Adrenal gland (tissue), 12 donors: ENCODE measurements around the gene SLC15A4. TPM values are rescaled to one million over a fixed set of nuclear protein-coding genes. Genes with fewer than 3 reads are reported as not detected.
A peak's percentile ranks its signal among the peaks of the same experiment; 100 is the strongest.
"Not testable (repeated sequence)": the region's sequence is repeated elsewhere in the genome, so short reads cannot be mapped to it uniquely, and the experiment has no call there.

Experiments used
- DNase-seq, 7 donors: peaks; one replicate each; pipeline ENCODE4 v3.0.0-alpha.2; 2019 to 2020
- H3K27ac ChIP-seq, 5 donors: fragments of 200-600 bp; sonication (generic) in 4 of 5; 1 replicate in 3 of 5; 2 replicates in 2 of 5; pipeline versions ENCODE4 v1.5.1 to v1.8.0; 2016 to 2020; ENCODE audit warnings: mild to moderate bottlenecking in 1 of 5
- H3K27me3 ChIP-seq: fragments of 200-600 bp; 2 replicates; pipeline ENCODE4 v1.8.0; 2021
- H3K36me3 ChIP-seq, 2 donors: fragments of 200-600 bp; replicated peaks in 1 of 2; 1 replicate in 1 of 2; 2 replicates in 1 of 2; pipeline versions ENCODE4 v1.5.1 to v1.8.0; 2018 to 2022
- H3K4me1 ChIP-seq, 2 donors: fragments of 200-600 bp; replicated peaks in 1 of 2; 1 replicate in 1 of 2; 2 replicates in 1 of 2; pipeline versions ENCODE4 v1.5.1 to v1.8.0; 2018 to 2021
- H3K4me3 ChIP-seq, 4 donors: fragments of 200-600 bp; sonication (generic) in 3 of 4; one replicate each; pipeline ENCODE4 v1.5.1; 2016 to 2018
- H3K9me3 ChIP-seq, 3 donors: fragments of 200-600 bp; sonication (generic) in 1 of 3; replicated peaks in 1 of 3; 1 replicate in 2 of 3; 2 replicates in 1 of 3; pipeline versions ENCODE4 v1.5.1 to v1.8.0; 2016 to 2021
- POLR2A ChIP-seq, 2 donors: fragments of 450-650 bp; IDR thresholded peaks; one replicate each; pipeline ENCODE4 v1.6.1; 2017; ENCODE audit warnings: antibody characterized with exemption in 2 of 2, mild to moderate bottlenecking in 2 of 2, moderate library complexity in 1 of 2
- WGBS, 4 donors: extraction: QIAGEN DNeasy Blood & Tissue Kit in 2 of 4; methylation state at CpG; one replicate each; pipeline versions ENCODE4 v1.1.5 to v1.1.7; 2013 to 2017; 5-methylcytosine and 5-hydroxymethylcytosine counted together
- intact Hi-C, 2 donors: fragments of 100-400 bp; cut with DNase I; formaldehyde crosslinking; loops; one replicate each; pipeline versions ENCODE4 v1.14.1 to v1.15.0; 2022 to 2023
- polyA plus RNA-seq, 3 donors: library from polyadenylated mRNA; stranded (reverse); fragments of 200-250 nt in 2 of 3; fragments of 350-450 nt in 1 of 3; fragmentation: Illumina TruSeq in 1 of 3; extraction: RNeasy Lipid Tissue Mini Kit (QIAGEN cat#74804) in 1 of 3; gene quantifications; one replicate each; pipeline ENCODE4 v1.2.3, GENCODE V29; 2013 to 2014
- total RNA-seq, 9 donors: library from RNA; depleted of rRNA in 4 of 9; stranded (reverse); fragments of >200 nt in 4 of 9; fragments of 120-200 nt in 1 of 9; fragmentation: NEBNext Ultra II Directional in 1 of 9; extraction: Animal tissue kit (Norgen Biotek cat#: 25700) in 1 of 9; gene quantifications; one replicate each; pipeline versions ENCODE4 v1.1.0 to v1.2.4, GENCODE V29; 2013 to 2023
- TF ChIP-seq, protein P1 (sequence below), 6 experiments: fragments of 450-650 bp in 4 of 6; fragments of 200-600 bp in 2 of 6; sonication (generic) in 1 of 6; IDR thresholded peaks; 1 replicate in 5 of 6; 2 replicates in 1 of 6; pipeline versions ENCODE4 v1.5.1 to v1.8.0; 2016 to 2021; ENCODE audit warnings: antibody characterized with exemption in 6 of 6, mild to moderate bottlenecking in 2 of 6, moderate library complexity in 1 of 6
- donor health status: healthy with polysubstance abuse.
- donor health status: Bipolar disorder and iron deficiency.
- donor health status: DM: yes; HTN: yes; CAD: no.
- donor health status: DM: no; HTN: no; CAD: no.
- donor health status: DM: no; HTN: no; CAD: no.
- donor health status: DM: yes; HTN: yes; CAD: no.

SLC15A4 gene
- total and polyA plus RNA-seq, 12 donors: 7.1 to 31.5 (median 16.5) TPM

DNA sequence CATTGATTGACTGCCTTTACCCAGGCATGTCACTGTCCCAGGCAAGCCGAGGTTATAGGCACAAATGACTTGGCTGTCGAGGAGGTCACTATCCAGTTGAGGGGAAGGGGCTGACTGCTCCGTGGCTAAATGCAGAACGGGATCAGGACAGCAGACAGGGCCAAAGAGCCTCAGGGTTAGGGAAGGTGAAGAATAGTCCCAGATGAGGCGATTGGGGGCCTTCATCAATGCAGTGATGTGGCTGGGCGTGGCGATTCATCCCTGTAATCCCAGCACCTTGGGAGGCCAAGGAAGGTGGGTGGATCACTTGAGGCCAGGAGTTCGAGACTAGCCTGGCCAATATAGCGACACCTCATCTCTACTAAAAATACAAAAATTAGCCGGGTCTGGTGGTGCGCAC, 18.8 kb upstream of the SLC15A4 start:
- H3K36me3 ChIP-seq: no peaks in the 10 kb centered on the region
- no peak overlapping the region for H3K27ac ChIP-seq
- no peak for TF ChIP-seq POLR2A (IDR thresholded peaks at IDR 0.05)
- TF ChIP-seq, protein P1, sequence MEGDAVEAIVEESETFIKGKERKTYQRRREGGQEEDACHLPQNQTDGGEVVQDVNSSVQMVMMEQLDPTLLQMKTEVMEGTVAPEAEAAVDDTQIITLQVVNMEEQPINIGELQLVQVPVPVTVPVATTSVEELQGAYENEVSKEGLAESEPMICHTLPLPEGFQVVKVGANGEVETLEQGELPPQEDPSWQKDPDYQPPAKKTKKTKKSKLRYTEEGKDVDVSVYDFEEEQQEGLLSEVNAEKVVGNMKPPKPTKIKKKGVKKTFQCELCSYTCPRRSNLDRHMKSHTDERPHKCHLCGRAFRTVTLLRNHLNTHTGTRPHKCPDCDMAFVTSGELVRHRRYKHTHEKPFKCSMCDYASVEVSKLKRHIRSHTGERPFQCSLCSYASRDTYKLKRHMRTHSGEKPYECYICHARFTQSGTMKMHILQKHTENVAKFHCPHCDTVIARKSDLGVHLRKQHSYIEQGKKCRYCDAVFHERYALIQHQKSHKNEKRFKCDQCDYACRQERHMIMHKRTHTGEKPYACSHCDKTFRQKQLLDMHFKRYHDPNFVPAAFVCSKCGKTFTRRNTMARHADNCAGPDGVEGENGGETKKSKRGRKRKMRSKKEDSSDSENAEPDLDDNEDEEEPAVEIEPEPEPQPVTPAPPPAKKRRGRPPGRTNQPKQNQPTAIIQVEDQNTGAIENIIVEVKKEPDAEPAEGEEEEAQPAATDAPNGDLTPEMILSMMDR (IDR thresholded peaks at IDR 0.05): no peak
- intact Hi-C loops: no loop called here
- H3K4me1 ChIP-seq: no peaks in the 10 kb centered on the region
- DNase-seq: no peak
- H3K9me3 ChIP-seq: no peaks in the 10 kb centered on the region
- H3K27me3 ChIP-seq: no peaks in the 10 kb centered on the region
- no peak overlapping the region for H3K4me3 ChIP-seq
- WGBS, 4 donors: 77 to 91% (median 85%) methylated on average over 11 of the region's 11 CpGs

DNA sequence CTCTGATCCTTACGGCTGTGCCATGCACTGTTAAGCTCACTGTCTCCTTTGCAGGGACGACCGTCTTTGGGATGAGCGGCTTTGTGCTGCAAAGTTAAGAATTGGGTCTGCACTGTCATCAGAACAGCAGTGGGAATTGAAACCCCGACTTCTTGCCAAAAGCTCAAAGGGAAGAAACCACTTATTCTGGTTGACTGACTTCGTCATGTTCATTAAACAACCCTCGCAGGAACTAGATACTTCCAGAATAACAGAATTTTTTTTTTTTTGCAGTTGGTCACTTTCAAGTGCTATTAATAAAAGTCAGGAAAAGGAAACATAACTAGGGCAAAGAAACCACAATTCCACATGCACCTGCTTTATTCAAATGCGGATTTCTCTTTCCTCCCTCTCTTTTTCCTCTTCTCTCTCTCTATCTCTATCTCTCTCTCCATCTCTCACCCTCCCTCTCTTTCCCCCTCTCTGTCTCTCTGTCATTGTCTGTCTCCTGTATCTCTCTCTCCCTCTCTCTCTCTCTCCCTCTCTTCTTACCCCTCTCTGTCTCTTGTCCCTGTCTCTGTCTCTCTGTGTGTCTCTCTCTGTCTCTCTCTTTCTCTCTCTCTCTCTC, 17.2 kb upstream of the SLC15A4 start:
- Histone ChIP-seq H3K4me3 (no peak overlapping the region), H3K4me1 (no peaks in the 10 kb centered on the region), H3K9me3 (no peaks in the 10 kb centered on the region), H3K36me3 (no peaks in the 10 kb centered on the region), H3K27me3 (no peaks in the 10 kb centered on the region), H3K27ac (no peak overlapping the region)
- intact Hi-C loops: no loop called here
- TF ChIP-seq, protein P1 (IDR thresholded peaks at IDR 0.05): no peak
- 34 to 49% (median 45%) methylated on average over 8 of the region's 8 CpGs for WGBS, 4 donors
- DNase-seq: peak in 1 of 7 donors; percentile 12

DNA sequence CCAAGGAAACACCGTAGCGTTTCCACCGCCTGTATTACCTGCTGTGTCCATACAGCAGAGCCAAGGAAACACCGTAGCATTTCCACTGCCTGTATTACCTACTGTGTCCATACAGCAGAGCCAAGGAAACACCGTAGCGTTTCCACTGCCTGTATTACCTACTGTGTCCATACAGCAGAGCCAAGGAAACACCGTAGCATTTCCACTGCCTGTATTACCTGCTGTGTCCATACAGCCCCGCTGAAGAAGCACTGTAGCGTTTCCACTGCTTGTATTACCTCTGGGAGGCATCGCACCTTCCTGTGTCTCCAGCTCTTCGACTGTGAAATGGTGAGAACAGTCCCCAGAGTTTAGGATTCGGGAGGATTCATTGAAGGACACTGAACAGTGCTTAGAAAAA, 16.1 kb upstream of the SLC15A4 start:
- 70 to 76% (median 71%) methylated on average over 11 to 12 of the region's 12 CpGs for WGBS, 4 donors
- H3K4me1 ChIP-seq, DNase-seq, H3K4me3 ChIP-seq, H3K27ac ChIP-seq, H3K9me3 ChIP-seq, H3K36me3 ChIP-seq, H3K27me3 ChIP-seq, intact Hi-C loops: not testable (repeated sequence)

DNA sequence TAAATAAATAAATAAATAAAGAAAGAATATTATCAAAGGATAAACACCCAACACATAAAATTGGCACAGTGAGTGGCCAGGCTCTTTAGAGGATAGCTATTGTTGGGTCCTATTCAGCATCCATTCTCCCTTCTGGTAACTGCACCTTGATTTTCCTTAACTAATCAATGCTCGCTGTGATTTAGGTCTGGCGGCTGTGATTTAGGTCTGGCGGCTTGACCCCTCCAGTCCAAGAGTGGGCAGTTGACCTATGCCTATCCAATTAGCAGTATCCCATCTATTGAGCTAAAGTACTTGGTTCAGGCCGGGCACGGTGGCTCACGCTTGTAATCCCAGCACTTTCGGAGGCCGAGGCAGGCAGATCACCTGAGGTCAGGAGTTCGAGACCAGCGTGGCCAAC, 9.7 kb upstream of the SLC15A4 start:
- no peaks in the 10 kb centered on the region for H3K36me3 ChIP-seq
- no peak overlapping the region for H3K4me3 ChIP-seq
- no peaks in the 10 kb centered on the region for H3K4me1 ChIP-seq
- H3K9me3 ChIP-seq: no peaks in the 10 kb centered on the region
- no peaks in the 10 kb centered on the region for H3K27me3 ChIP-seq
- no peak for DNase-seq
- intact Hi-C loops: no loop called here
- TF ChIP-seq, protein P1 (IDR thresholded peaks at IDR 0.05): no peak
- no peak for TF ChIP-seq POLR2A (IDR thresholded peaks at IDR 0.05)
- 90 to 97% (median 94%) methylated on average over 9 to 10 of the region's 10 CpGs for WGBS, 4 donors
- no peak overlapping the region for H3K27ac ChIP-seq

DNA sequence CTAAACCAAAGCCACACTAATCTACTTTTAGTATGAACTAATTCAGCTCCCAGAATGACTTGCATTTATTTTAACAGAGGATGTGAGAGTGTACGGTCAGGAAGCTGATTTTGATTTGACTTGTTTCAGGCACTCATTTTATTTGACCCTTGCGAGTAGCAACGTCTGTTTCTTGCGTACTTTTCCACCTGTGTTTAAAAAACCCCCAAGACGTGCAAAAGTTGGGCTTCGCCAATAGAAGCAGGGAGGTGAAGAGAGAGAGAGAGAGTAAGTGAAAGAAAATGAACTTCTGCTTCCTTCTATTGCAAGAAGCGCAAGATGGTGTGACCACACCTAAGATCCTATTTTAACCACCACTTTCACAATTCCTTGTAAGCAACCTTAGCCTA, 6.7 kb upstream of the SLC15A4 start:
- no peak for DNase-seq
- Histone ChIP-seq H3K4me1 (no peaks in the 10 kb centered on the region), H3K27ac (no peak overlapping the region), H3K27me3 (no peaks in the 10 kb centered on the region), H3K36me3 (no peaks in the 10 kb centered on the region), H3K9me3 (no peaks in the 10 kb centered on the region), H3K4me3 (no peak overlapping the region)
- intact Hi-C loops: no loop called here
- WGBS, 4 donors: 65 to 74% (median 70%) methylated on average over 7 of the region's 7 CpGs
- no peak for TF ChIP-seq POLR2A (IDR thresholded peaks at IDR 0.05)
- TF ChIP-seq, protein P1 (IDR thresholded peaks at IDR 0.05): no peak
